KMS-11 (cell line): ENCODE results near the gene CEACAM16.

Source experiments
- H2AFZ ChIP-seq: fragments of 200-600 bp; sonication (generic); 2 replicates; pipeline ENCODE4 v1.6.1; 2016; ENCODE audit warnings: antibody characterized with exemption, mixed run types, low read depth
- H3K27ac ChIP-seq: fragments of 200-600 bp; sonication (generic); 2 replicates; pipeline ENCODE4 v1.6.1; 2016; ENCODE audit warnings: mild to moderate bottlenecking, mixed run types
- H3K27me3 ChIP-seq: fragments of 200-600 bp; sonication (generic); 2 replicates; pipeline ENCODE4 v1.6.1; 2017; ENCODE audit warnings: mild to moderate bottlenecking, low read depth, mixed run types, moderate library complexity; ENCODE audit not compliant: insufficient read depth
- H3K36me3 ChIP-seq: fragments of 200-600 bp; sonication (generic); 2 replicates; pipeline ENCODE4 v1.6.1; 2017; ENCODE audit warnings: mild to moderate bottlenecking, mixed run types; ENCODE audit not compliant: insufficient read depth
- H3K4me1 ChIP-seq: fragments of 200-600 bp; sonication (generic); 2 replicates; pipeline ENCODE4 v1.6.1; 2016; ENCODE audit warnings: mild to moderate bottlenecking, low read depth, mixed run types; ENCODE audit not compliant: poor library complexity, severe bottlenecking
- H3K4me2 ChIP-seq: fragments of 200-600 bp; sonication (generic); 2 replicates; pipeline ENCODE4 v1.7.0; 2016; ENCODE audit warnings: mild to moderate bottlenecking, mixed run types
- H3K4me3 ChIP-seq: fragments of 200-600 bp; sonication (generic); IDR thresholded peaks from 2 replicates; pipeline ENCODE4 v1.6.1; 2017; ENCODE audit warnings: low read depth, low read length, mixed read lengths; ENCODE audit not compliant: insufficient read depth
- H3K79me2 ChIP-seq: fragments of 200-600 bp; sonication (generic); 2 replicates; pipeline ENCODE4 v1.6.1; 2016; ENCODE audit warnings: low read depth, mixed run types; ENCODE audit not compliant: insufficient read depth
- H3K9ac ChIP-seq: fragments of 200-600 bp; sonication (generic); 2 replicates; pipeline ENCODE4 v1.6.1; 2016; ENCODE audit warnings: mild to moderate bottlenecking, mixed run types
- H4K20me1 ChIP-seq: fragments of 200-600 bp; sonication (generic); 2 replicates; pipeline ENCODE4 v1.6.1; 2016; ENCODE audit warnings: mild to moderate bottlenecking, mixed run types; ENCODE audit not compliant: insufficient read depth
- CTCF ChIP-seq: fragments of 200-600 bp; sonication (generic); conservative IDR thresholded peaks from 2 replicates; pipeline ENCODE4 v1.6.1; 2017; ENCODE audit warnings: low read depth, mild to moderate bottlenecking, antibody characterized with exemption, low read length, moderate library complexity, mixed read lengths

Gene CEACAM16

GRCh38 chr19:44657211-44657921 is 41.6 kb upstream of the CEACAM16 start:
- Histone ChIP-seq H3K9ac (no peak overlapping the region), H3K4me2 (peak overlapping the region; percentile 38; the same call in 1 of the 2 replicates), H3K27ac (no peak overlapping the region), H4K20me1 (no peaks in the 10 kb centered on the region), H3K79me2 (no peaks in the 10 kb centered on the region), H3K36me3 (no peaks in the 10 kb centered on the region), H3K27me3 (no peaks in the 10 kb centered on the region; the same call in 1 of the 2 replicates), H2AFZ (peak overlapping the region; percentile 26; the same call in 1 of the 2 replicates), H3K4me1 (peaks cover 28% of the 10 kb centered on the region), H3K4me3 (no peak overlapping the region)
- TF ChIP-seq CTCF, result peak; percentile 94

- H3K4me1 ChIP-seq, result peaks cover 34% of the 10 kb centered on the region
- no peak overlapping the region for H3K9ac ChIP-seq
- H4K20me1 ChIP-seq, result no peaks in the 10 kb centered on the region
- no peaks in the 10 kb centered on the region for H3K79me2 ChIP-seq
- no peak overlapping the region for H3K4me2 ChIP-seq
- TF ChIP-seq CTCF, result no peak
- H3K27me3 ChIP-seq, result no peaks in the 10 kb centered on the region; the same call in 1 of the 2 replicates
- H2AFZ ChIP-seq, result no peak overlapping the region
- no peak overlapping the region for H3K27ac ChIP-seq
- H3K4me3 ChIP-seq, result no peak overlapping the region
- no peaks in the 10 kb centered on the region for H3K36me3 ChIP-seq
These were observed 40.8 kb upstream of the CEACAM16 start for GRCh38 chr19:44658069-44658733.

- Histone ChIP-seq H2AFZ (no peak overlapping the region), H4K20me1 (no peaks in the 10 kb centered on the region), H3K9ac (no peak overlapping the region), H3K4me3 (no peak overlapping the region), H3K36me3 (no peaks in the 10 kb centered on the region), H3K4me1 (peaks cover 19% of the 10 kb centered on the region), H3K27ac (no peak overlapping the region), H3K4me2 (no peak overlapping the region), H3K27me3 (no peaks in the 10 kb centered on the region; the same call in 1 of the 2 replicates), H3K79me2 (no peaks in the 10 kb centered on the region)
- no peak for TF ChIP-seq CTCF
These were observed 38.9 kb upstream of the CEACAM16 start for GRCh38 chr19:44660081-44660480.

- Histone ChIP-seq H3K27me3 (no peaks in the 10 kb centered on the region; the same call in 1 of the 2 replicates), H3K79me2 (no peaks in the 10 kb centered on the region), H3K4me3 (no peak overlapping the region), H3K9ac (no peak overlapping the region), H3K36me3 (no peaks in the 10 kb centered on the region), H3K4me2 (no peak overlapping the region), H4K20me1 (no peaks in the 10 kb centered on the region), H2AFZ (no peak overlapping the region), H3K4me1 (peaks cover 13% of the 10 kb centered on the region), H3K27ac (no peak overlapping the region)
- TF ChIP-seq CTCF, result no peak
These were observed 37.7 kb upstream of the CEACAM16 start for GRCh38 chr19:44661205-44661604.
